GM18526 (cell line): Measurements from ENCODE around the gene PARP2.

Experiments used
- POLR2A ChIP-seq: IDR thresholded peaks from 3 replicates; pipeline ENCODE4 v1.6.1; 2011; ENCODE audit not compliant: insufficient read length; ENCODE audit errors: extremely low read depth

Gene PARP2

GRCh38 chr14:20382526-20382925, 39.1 kb downstream of the PARP2 start:
- TF ChIP-seq POLR2A: no peak

DNA sequence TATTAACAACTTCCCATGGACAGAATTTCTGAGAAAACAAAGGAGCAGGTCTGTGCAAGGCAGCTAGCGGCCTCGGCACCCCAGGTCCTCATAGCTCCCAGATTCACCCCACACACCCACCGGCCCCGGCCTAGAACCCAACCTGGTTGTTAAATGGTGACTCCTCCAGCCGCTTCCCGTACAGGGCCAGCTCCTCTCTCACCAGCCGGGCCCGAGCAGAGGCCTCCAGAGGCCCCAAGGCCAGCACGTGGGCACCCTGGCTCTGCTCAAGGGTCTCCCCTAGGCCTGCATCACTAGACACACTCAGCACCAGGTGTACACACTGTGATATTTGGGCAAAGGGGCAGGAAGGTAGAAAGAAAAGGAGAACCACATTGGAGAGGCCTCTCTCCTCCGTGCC, 39.6 kb downstream of the PARP2 start:
- no peak for TF ChIP-seq POLR2A

DNA sequence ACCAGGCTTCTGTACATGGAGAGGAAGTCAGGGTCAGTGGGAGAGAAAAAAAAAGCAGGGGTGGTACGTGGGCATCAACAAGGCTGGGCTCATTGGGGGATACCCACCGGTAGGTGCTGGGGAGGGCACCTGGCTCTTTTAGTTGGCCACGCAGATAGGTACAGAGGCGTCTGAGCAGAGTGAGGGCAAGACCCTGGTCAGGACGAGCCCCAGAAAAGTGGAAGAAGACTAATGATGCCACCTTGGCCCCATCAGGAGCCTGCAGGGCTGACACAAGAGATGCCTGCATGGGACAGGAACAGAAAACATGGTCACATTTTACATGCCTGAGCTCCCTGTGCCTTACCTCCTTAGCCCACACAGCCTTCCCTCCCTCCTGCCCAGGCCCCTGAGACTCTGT, 40.2 kb downstream of the PARP2 start:
- no peak for TF ChIP-seq POLR2A

- no peak for TF ChIP-seq POLR2A
Observed at GRCh38 chr14:20384321-20384720, 40.9 kb downstream of the PARP2 start.

DNA sequence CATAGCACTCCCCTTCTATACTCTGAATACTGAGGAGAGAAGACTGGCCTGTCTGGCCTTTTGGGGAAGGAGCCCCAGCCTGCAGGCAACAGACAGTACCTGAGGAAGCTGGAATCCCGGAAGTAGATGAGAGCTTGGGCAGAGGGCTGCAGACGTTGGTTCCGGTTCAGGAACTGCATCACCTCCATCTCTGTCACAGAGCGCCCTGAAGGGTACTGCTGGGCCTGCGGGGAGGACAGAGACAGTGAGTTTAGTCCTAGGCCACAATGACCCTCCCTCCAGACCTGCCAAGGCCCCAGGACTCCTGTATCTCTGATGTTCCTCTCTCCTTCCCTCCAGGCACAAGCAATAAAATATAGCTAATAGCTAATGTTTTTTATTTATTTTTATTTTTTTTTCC, 41.5 kb downstream of the PARP2 start:
- no peak for TF ChIP-seq POLR2A

- TF ChIP-seq POLR2A: no peak
Observed at GRCh38 chr14:20386276-20386855, 42.9 kb downstream of the PARP2 start.

DNA sequence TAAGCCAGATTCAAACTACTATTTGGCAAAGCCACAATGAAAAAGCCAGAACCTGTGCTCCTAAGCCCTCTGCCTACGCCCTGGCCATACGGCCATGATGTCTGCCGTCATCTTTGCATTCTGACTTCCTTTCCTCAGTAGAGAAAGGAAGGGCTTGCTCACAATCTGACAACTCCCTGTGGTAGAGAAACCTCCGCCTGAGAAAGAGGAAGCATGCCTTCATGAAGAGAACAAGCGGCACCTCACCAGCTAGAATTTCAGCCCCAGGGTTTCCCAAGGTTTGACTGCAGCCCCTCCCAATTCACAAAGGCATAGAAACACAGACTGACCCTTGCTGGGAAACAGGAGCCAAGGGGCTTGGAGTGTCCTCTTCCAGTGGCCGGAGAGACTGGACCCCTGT, 44.1 kb downstream of the PARP2 start:
- TF ChIP-seq POLR2A: no peak

DNA sequence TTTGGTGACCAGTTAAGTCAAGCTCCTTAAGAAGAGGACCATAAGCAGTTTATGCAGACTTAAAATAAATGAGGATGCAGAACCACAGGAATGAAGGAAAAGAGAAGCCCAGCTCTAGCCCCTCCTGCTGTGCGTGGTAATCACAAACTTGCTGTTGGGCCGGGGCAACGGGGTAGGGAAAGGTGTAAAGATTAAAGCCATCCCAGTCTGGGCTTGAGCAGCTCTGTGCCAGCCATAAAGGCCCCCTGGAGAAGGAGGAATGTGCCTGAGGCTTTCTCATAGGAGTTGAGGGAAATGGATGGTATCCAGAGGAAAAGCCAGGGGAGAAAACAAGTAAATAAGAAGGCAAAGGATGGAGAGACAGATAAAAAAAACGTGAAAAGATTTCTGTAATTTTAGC, 44.7 kb downstream of the PARP2 start:
- no peak for TF ChIP-seq POLR2A

- no peak for TF ChIP-seq POLR2A
Observed at GRCh38 chr14:20391505-20391904, 48.1 kb downstream of the PARP2 start.

DNA sequence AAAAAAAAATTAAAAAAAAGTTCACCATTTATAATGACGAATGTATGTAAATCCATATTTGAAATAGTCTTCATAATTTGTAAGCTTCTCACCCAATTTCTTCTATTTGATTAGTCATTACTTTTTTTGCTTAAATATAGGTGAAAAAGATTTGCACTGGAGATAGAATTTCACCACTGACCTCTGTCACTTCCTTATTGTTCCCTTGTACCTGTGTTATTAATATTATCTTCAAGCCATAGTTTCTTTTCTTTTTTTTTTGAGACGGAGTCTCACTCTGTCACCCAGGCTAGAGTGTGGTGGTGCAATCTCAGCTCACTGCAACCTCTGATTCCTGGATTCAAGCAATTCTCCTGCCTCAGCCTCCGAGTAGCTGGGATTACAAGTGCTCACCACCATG, 54.1 kb downstream of the PARP2 start:
- TF ChIP-seq POLR2A: no peak

GRCh38 chr14:20400589-20400964, 57.1 kb downstream of the PARP2 start:
- no peak for TF ChIP-seq POLR2A

GRCh38 chr14:20400965-20401593, 57.6 kb downstream of the PARP2 start:
- no peak for TF ChIP-seq POLR2A

GRCh38 chr14:20403521-20403920, 60.1 kb downstream of the PARP2 start:
- TF ChIP-seq POLR2A: no peak
